H1 (cell line): ENCODE measurements around the gene TSHR. TPM values are rescaled to one million over a fixed set of nuclear protein-coding genes. Genes with fewer than 3 reads are reported as not detected.

Experiments used
- CTCF ChIA-PET: fragments of 300-600 bp; sonication (Branson Sonifier 250); formaldehyde crosslinking; loops from one replicate; lab custom pipeline; 2021; ENCODE audit not compliant: partially characterized antibody; lab: Charles Lee
- POLR2A ChIA-PET: fragments of 300-600 bp; sonication (Branson Sonifier 250); formaldehyde crosslinking; loops from one replicate; lab custom pipeline; 2021; ENCODE audit warnings: inconsistent platforms; ENCODE audit not compliant: partially characterized antibody; lab: Charles Lee
- DNase-seq, 2 experiments: peaks; one replicate each; pipeline versions ENCODE4 v3.0.0 to v3.0.0-alpha.2; 2010 to 2022; ENCODE audit warnings: low spot score in 2 of 2, low read depth in 1 of 2, mixed read lengths in 1 of 2
- FAIRE-seq: peaks from 2 replicates; lab custom pipeline; 2011; peaks lifted over from hg19 to GRCh38; lab: Jason Lieb, UNC
- H2AFZ ChIP-seq: 2 replicates; pipeline ENCODE4 v1.8.1; 2012; ENCODE audit warnings: low read length, inconsistent platforms
- H2AK5ac ChIP-seq: 2 replicates; pipeline ENCODE4 v1.6.1; 2013; ENCODE audit warnings: low read depth, low read length
- H2BK120ac ChIP-seq: replicated peaks from 2 replicates; pipeline ENCODE3; 2013; ENCODE audit warnings: low read depth, low read length, inconsistent platforms
- H2BK12ac ChIP-seq: 2 replicates; pipeline ENCODE4 v1.6.1; 2013; ENCODE audit warnings: low read depth, low read length
- H2BK15ac ChIP-seq: 2 replicates; pipeline ENCODE4 v1.6.1; 2013; ENCODE audit warnings: low read length
- H2BK20ac ChIP-seq: 2 replicates; pipeline ENCODE4 v1.6.1; 2013; ENCODE audit warnings: low read length
- H2BK5ac ChIP-seq: 2 replicates; pipeline ENCODE4 v1.6.1; 2013; ENCODE audit warnings: low read depth, low read length
- H3K14ac ChIP-seq: 2 replicates; pipeline ENCODE4 v1.6.1; 2013; ENCODE audit warnings: inconsistent platforms; ENCODE audit not compliant: insufficient read length
- H3K18ac ChIP-seq: 2 replicates; pipeline ENCODE4 v1.6.1; 2013; ENCODE audit warnings: low read length; ENCODE audit errors: extremely low read depth
- H3K23ac ChIP-seq: 2 replicates; pipeline ENCODE4 v1.6.1; 2013; ENCODE audit warnings: inconsistent platforms; ENCODE audit not compliant: insufficient read length
- H3K23me2 ChIP-seq: 2 replicates; pipeline ENCODE4 v1.6.1; 2013; ENCODE audit warnings: low read depth, low read length
- H3K27ac ChIP-seq: 2 replicates; pipeline ENCODE4 v1.6.1; 2011; ENCODE audit warnings: low read depth, low read length, inconsistent platforms
- H3K27me3 ChIP-seq, 4 experiments: replicated peaks in 1 of 4; 1 replicate in 1 of 4; 2 replicates in 3 of 4; pipeline versions ENCODE4 v1.6.1 to v1.8.1; 2011 to 2013; ENCODE audit warnings: low read length in 3 of 4, mild to moderate bottlenecking in 3 of 4, inconsistent platforms in 2 of 4, mixed read lengths in 2 of 4, moderate library complexity in 1 of 4; ENCODE audit not compliant: control insufficient read depth in 3 of 4, insufficient read depth in 3 of 4; ENCODE audit errors: extremely low read depth in 1 of 4
- H3K36me3 ChIP-seq, 4 experiments: 2 replicates each; pipeline versions ENCODE4 v1.6.1 to v1.8.1; 2011 to 2013; ENCODE audit warnings: mild to moderate bottlenecking in 4 of 4, low read length in 3 of 4, moderate library complexity in 2 of 4, control low read depth in 1 of 4, inconsistent platforms in 1 of 4; ENCODE audit not compliant: insufficient read depth in 4 of 4, control insufficient read depth in 2 of 4
- H3K4ac ChIP-seq: replicated peaks from 2 replicates; pipeline ENCODE3; 2013; ENCODE audit warnings: low read length, low read depth, mixed read lengths, inconsistent platforms; ENCODE audit not compliant: insufficient read length
- H3K4me1 ChIP-seq, 4 experiments: replicated peaks in 1 of 4; 1 replicate in 1 of 4; 2 replicates in 3 of 4; pipeline versions ENCODE4 v1.6.1 to v1.8.1; 2011 to 2013; ENCODE audit warnings: low read length in 3 of 4, inconsistent platforms in 2 of 4, mixed read lengths in 1 of 4; ENCODE audit not compliant: insufficient read depth in 4 of 4, control insufficient read depth in 3 of 4
- H3K4me2 ChIP-seq, 2 experiments: 2 replicates each; pipeline versions ENCODE4 v1.6.1 to v1.8.1; 2011 to 2013; ENCODE audit warnings: low read depth in 2 of 2, low read length in 2 of 2, control low read depth in 1 of 2, inconsistent platforms in 1 of 2, mild to moderate bottlenecking in 1 of 2; ENCODE audit not compliant: insufficient read depth in 1 of 2
- H3K4me3 ChIP-seq, 4 experiments: fragments of 200-600, 300-600 bp in 1 of 4; sonication (generic), shearing (Covaris generic), sonication (Bioruptor Twin) in 1 of 4; 2 replicates each; pipeline versions ENCODE4 v1.5.1 to v1.8.1; 2011 to 2016; ENCODE audit warnings: low read length in 4 of 4, low read depth in 3 of 4, control low read depth in 2 of 4, inconsistent platforms in 2 of 4, mild to moderate bottlenecking in 2 of 4, mixed read lengths in 1 of 4, moderate library complexity in 1 of 4; ENCODE audit not compliant: insufficient read depth in 2 of 4; ENCODE audit errors: extremely low read depth in 1 of 4
- H3K56ac ChIP-seq: replicated peaks from 2 replicates; pipeline ENCODE3; 2013; ENCODE audit warnings: low read depth, mild to moderate bottlenecking, mixed read lengths, low read length, inconsistent platforms; ENCODE audit not compliant: insufficient read length
- H3K79me1 ChIP-seq: 2 replicates; pipeline ENCODE4 v1.6.1; 2013; ENCODE audit warnings: low read depth, low read length, control low read depth
- H3K79me2 ChIP-seq, 2 experiments: 2 replicates each; pipeline versions ENCODE4 v1.6.1 to v1.8.1; 2012 to 2013; ENCODE audit warnings: low read length in 2 of 2, mild to moderate bottlenecking in 2 of 2, inconsistent platforms in 1 of 2; ENCODE audit not compliant: insufficient read depth in 2 of 2, control insufficient read depth in 1 of 2
- H3K9ac ChIP-seq, 4 experiments: replicated peaks in 1 of 4; 1 replicate in 1 of 4; 2 replicates in 3 of 4; pipeline versions ENCODE4 v1.6.1 to v1.8.1; 2011 to 2013; ENCODE audit warnings: low read depth in 3 of 4, low read length in 3 of 4, control low read depth in 2 of 4, mild to moderate bottlenecking in 2 of 4, moderate library complexity in 2 of 4, inconsistent platforms in 1 of 4; ENCODE audit errors: extremely low read depth in 1 of 4
- H3K9me3 ChIP-seq, 2 experiments: 2 replicates each; pipeline versions ENCODE4 v1.6.1 to v1.8.1; 2012 to 2013; ENCODE audit warnings: mild to moderate bottlenecking in 2 of 2, moderate library complexity in 2 of 2, control low read depth in 1 of 2, inconsistent platforms in 1 of 2, low read depth in 1 of 2, low read length in 1 of 2, mixed read lengths in 1 of 2; ENCODE audit not compliant: insufficient read depth in 2 of 2
- H4K20me1 ChIP-seq, 2 experiments: replicated peaks in 1 of 2; 2 replicates each; pipeline versions ENCODE3 to v1.8.1; 2011 to 2013; ENCODE audit warnings: inconsistent platforms in 2 of 2, low read length in 2 of 2, mild to moderate bottlenecking in 1 of 2; ENCODE audit not compliant: insufficient read depth in 2 of 2, control insufficient read depth in 1 of 2
- H4K5ac ChIP-seq: 2 replicates; pipeline ENCODE4 v1.6.1; 2013; ENCODE audit warnings: low read length, low read depth, mixed read lengths, inconsistent platforms; ENCODE audit not compliant: insufficient read length
- H4K8ac ChIP-seq: 2 replicates; pipeline ENCODE4 v1.8.0; 2013; ENCODE audit warnings: mild to moderate bottlenecking, moderate library complexity, low read length, inconsistent platforms; ENCODE audit not compliant: insufficient read depth; ENCODE audit errors: extremely low read depth
- H4K91ac ChIP-seq: replicated peaks from 2 replicates; pipeline ENCODE3; 2013; ENCODE audit warnings: low read length, mixed read lengths, inconsistent platforms; ENCODE audit not compliant: insufficient read length
- WGBS, 2 experiments: shearing (Covaris generic) in 1 of 2; methylation state at CpG; one replicate each; pipeline versions ENCODE4 v1.1.6 to v1.1.7; 2013 to 2015; ENCODE audit warnings: low lambda C conversion rate in 2 of 2, mixed read lengths in 2 of 2, inconsistent platforms in 1 of 2, low coverage in 1 of 2, missing lambda C conversion rate in 1 of 2; ENCODE audit not compliant: insufficient replicate concordance in 2 of 2, insufficient coverage in 1 of 2, insufficient read length in 1 of 2; ENCODE audit errors: extremely low coverage in 1 of 2, missing lambda C conversion rate in 1 of 2; 5-methylcytosine and 5-hydroxymethylcytosine counted together
- polyA plus RNA-seq, 7 experiments: library from polyadenylated mRNA; depleted of rRNA in 3 of 7; stranded (reverse) in 5 of 7; unstranded in 2 of 7; fragments of >200 nt in 5 of 7; fragments of 200-250 nt in 2 of 7; gene quantifications; 1 replicate in 5 of 7; 2 replicates in 1 of 7; 4 replicates in 1 of 7; pipeline versions ENCODE4 v1.2.1 to v1.2.3, GENCODE V29; 2011 to 2013; ENCODE audit warnings: missing spikeins in 2 of 7, mixed read lengths in 2 of 7
- total RNA-seq: library from RNA; stranded (reverse); fragmentation: NEBNext Ultra II Directional; extraction: Animal tissue kit (Norgen Biotek cat#: 25700); gene quantifications from 2 replicates; pipeline ENCODE4 v1.2.1, GENCODE V29; 2021

Gene TSHR
- total and polyA plus RNA-seq, 2 of the 8 experiments (the other 6 are each of a cell fraction or from before 2014, with no cell fraction given): 0.27 TPM; not detected in 1

GRCh38 chr14:80930095-80930494, 25.3 kb upstream of the TSHR start:
- Histone ChIP-seq H3K36me3 (no peaks in the 10 kb centered on the region), H3K18ac (no peak overlapping the region), H2AFZ (no peak overlapping the region), H3K9ac (no peak overlapping the region), H3K27ac (no peak overlapping the region), H3K4me3 (no peak overlapping the region), H2BK20ac (no peak overlapping the region), H2AK5ac (no peak overlapping the region), H3K9me3 (no peaks in the 10 kb centered on the region), H3K4ac (no peak overlapping the region), H4K5ac (no peak overlapping the region), H4K20me1 (peaks cover 0 to 3% of the 10 kb centered on the region in 2 experiments), H3K4me2 (no peak overlapping the region), H3K79me2 (no peaks in the 10 kb centered on the region; a peak in 1 of 4 replicates), H2BK120ac (no peak overlapping the region), H3K27me3 (no peaks in the 10 kb centered on the region), H3K56ac (no peak overlapping the region), H4K8ac (no peak overlapping the region), H3K79me1 (no peaks in the 10 kb centered on the region; the same call in 1 of the 2 replicates), H2BK12ac (no peak overlapping the region), H3K14ac (no peak overlapping the region), H3K23me2 (no peaks in the 10 kb centered on the region), H4K91ac (no peak overlapping the region), H2BK5ac (no peak overlapping the region), H3K23ac (no peak overlapping the region), H3K4me1 (peaks cover 0 to 2% (median 0%) of the 10 kb centered on the region in 4 experiments; a peak in 2 of 7 replicates), H2BK15ac (no peak overlapping the region)
- no peak for FAIRE-seq
- ChIA-PET POLR2A (no interaction called here), CTCF (interaction anchor here (0.6 to 1.6 kb wide), 5 partner anchors 11 to 241 kb away, joined by 3 to 5 read pairs (median 4); partner anchors contain the start of gene CEP128)
- no peak for DNase-seq
- 94% methylated on average over 5 of the region's 5 CpGs; no CpG with 5 or more reads in 1 of the 2 experiments for WGBS, 2 experiments
